WTC11 (cell line): ENCODE data around the gene ZIC5. TPM values are rescaled to one million over a fixed set of nuclear protein-coding genes. Genes with fewer than 3 reads are reported as not detected.
A peak's percentile ranks its signal among the peaks of the same experiment; 100 is the strongest.

Experiments used
- ATAC-seq: fragments of 200-7000 bp; cut with Tn5 transposase; 2 replicates; pipeline ENCODE4 v1.10.0; 2021; ENCODE audit warnings: mild to moderate bottlenecking, moderate library complexity
- CTCF ChIA-PET: fragments of 300-600 bp; sonication (Branson Sonifier 250); formaldehyde crosslinking; loops from one replicate; lab custom pipeline; 2021; ENCODE audit warnings: antibody characterized with exemption; lab: Charles Lee
- POLR2A ChIA-PET: fragments of 350-600 bp; sonication (Branson Sonifier 250); formaldehyde crosslinking; loops from one replicate; lab custom pipeline; 2021; ENCODE audit warnings: antibody characterized with exemption; lab: Charles Lee
- DNase-seq: peaks from one replicate; pipeline ENCODE4 v3.0.0; 2021; ENCODE audit warnings: low spot score
- H3K27ac Mint-ChIP-seq: 2 replicates; pipeline ENCODE4 v1.8.0; 2021; ENCODE audit warnings: mixed read lengths
- H3K27me3 Mint-ChIP-seq: 2 replicates; pipeline ENCODE4 v1.8.0; 2021; ENCODE audit warnings: low read depth, mild to moderate bottlenecking, moderate library complexity, mixed read lengths
- H3K36me3 Mint-ChIP-seq: 2 replicates; pipeline ENCODE4 v1.8.0; 2021; ENCODE audit warnings: mixed read lengths
- H3K4me1 Mint-ChIP-seq: 2 replicates; pipeline ENCODE4 v1.8.0; 2022; ENCODE audit warnings: mixed read lengths
- H3K4me3 Mint-ChIP-seq: 2 replicates; pipeline ENCODE4 v1.8.0; 2021; ENCODE audit warnings: mild to moderate bottlenecking, moderate library complexity, mixed read lengths
- H3K9me3 Mint-ChIP-seq: 2 replicates; pipeline ENCODE4 v1.8.0; 2021; ENCODE audit warnings: mixed read lengths
- ATF1 ChIP-seq: sonication (generic); formaldehyde crosslinking; IDR thresholded peaks from 2 replicates; pipeline ENCODE4 v1.8.1; 2023; ENCODE audit warnings: mild to moderate bottlenecking, moderate library complexity, missing genetic modification reagents
- ATF3 ChIP-seq: sonication (generic); formaldehyde crosslinking; conservative IDR thresholded peaks from 2 replicates; pipeline ENCODE4 v1.8.1; 2022; ENCODE audit warnings: mild to moderate bottlenecking, missing genetic modification reagents
- ATF6 ChIP-seq: sonication (generic); formaldehyde crosslinking; IDR thresholded peaks from 2 replicates; pipeline ENCODE4 v1.8.1; 2023; ENCODE audit warnings: mild to moderate bottlenecking, missing genetic modification reagents
- CTCF ChIP-seq: fragments of 200-600 bp; IDR thresholded peaks from 2 replicates; pipeline ENCODE4 v1.8.0; 2022; ENCODE audit warnings: antibody characterized with exemption
- ELF4 ChIP-seq: sonication (generic); formaldehyde crosslinking; IDR thresholded peaks from 2 replicates; pipeline ENCODE4 v1.8.1; 2022; ENCODE audit warnings: low read depth, mild to moderate bottlenecking, moderate library complexity, missing genetic modification reagents
- FOXK1 ChIP-seq: sonication (generic); formaldehyde crosslinking; IDR thresholded peaks from 2 replicates; pipeline ENCODE4 v1.8.0; 2022; ENCODE audit warnings: mild to moderate bottlenecking, moderate library complexity, missing genetic modification reagents
- FOXP1 ChIP-seq: sonication (generic); formaldehyde crosslinking; IDR thresholded peaks from 2 replicates; pipeline ENCODE4 v1.8.0; 2022; ENCODE audit warnings: missing genetic modification reagents, mild to moderate bottlenecking, moderate library complexity, borderline replicate concordance
- GTF2I ChIP-seq: fragments of 250-450 bp; sonication (Bioruptor Pico); conservative IDR thresholded peaks from 2 replicates; pipeline ENCODE4 v1.4.0; 2021; ENCODE audit warnings: mild to moderate bottlenecking
- JAZF1 ChIP-seq: fragments of 250-450 bp; sonication (Bioruptor Pico); IDR thresholded peaks from 2 replicates; pipeline ENCODE4 v1.9.0; 2021; ENCODE audit warnings: moderate library complexity, mild to moderate bottlenecking, inconsistent platforms
- JUN ChIP-seq: sonication (generic); formaldehyde crosslinking; IDR thresholded peaks from 2 replicates; pipeline ENCODE4 v1.8.0; 2023; ENCODE audit warnings: mild to moderate bottlenecking, missing genetic modification reagents
- NR1H2 ChIP-seq: sonication (generic); formaldehyde crosslinking; IDR thresholded peaks from 2 replicates; pipeline ENCODE4 v1.9.0; 2021; ENCODE audit warnings: mild to moderate bottlenecking, moderate library complexity, missing genetic modification reagents
- NR3C1 ChIP-seq: sonication (generic); formaldehyde crosslinking; conservative IDR thresholded peaks from 2 replicates; pipeline ENCODE4 v1.8.1; 2023; ENCODE audit warnings: low read depth, mild to moderate bottlenecking, missing genetic modification reagents
- OVOL2 ChIP-seq: fragments of 250-450 bp; sonication (Bioruptor Pico); IDR thresholded peaks from 2 replicates; pipeline ENCODE4 v1.9.0; 2021; ENCODE audit warnings: mild to moderate bottlenecking, borderline replicate concordance
- TCF7 ChIP-seq: sonication (generic); formaldehyde crosslinking; IDR thresholded peaks from 2 replicates; pipeline ENCODE4 v1.8.0; 2022; ENCODE audit warnings: mild to moderate bottlenecking, low read depth, missing genetic modification reagents, moderate library complexity
- ZBTB21 ChIP-seq: sonication (generic); formaldehyde crosslinking; IDR thresholded peaks from 2 replicates; pipeline ENCODE4 v1.8.1; 2023; ENCODE audit warnings: mild to moderate bottlenecking, missing genetic modification reagents, borderline replicate concordance
- ZNF219 ChIP-seq: sonication (generic); formaldehyde crosslinking; IDR thresholded peaks from 2 replicates; pipeline ENCODE4 v1.8.0; 2023; ENCODE audit warnings: missing genetic modification reagents, mild to moderate bottlenecking, borderline replicate concordance
- ZNF281 ChIP-seq: sonication (generic); formaldehyde crosslinking; IDR thresholded peaks from 2 replicates; pipeline ENCODE4 v1.8.0; 2023; ENCODE audit warnings: mild to moderate bottlenecking, missing genetic modification reagents
- ZSCAN18 ChIP-seq: fragments of 250-450 bp; sonication (Bioruptor Pico); IDR thresholded peaks from 2 replicates; pipeline ENCODE4 v2.1.2; 2022; ENCODE audit warnings: mild to moderate bottlenecking, moderate library complexity
- total RNA-seq: library from RNA; stranded (reverse); gene quantifications from 3 replicates; pipeline ENCODE4 v1.2.3, GENCODE V29; 2021

ZIC5 gene
- total RNA-seq, 1 experiment from 2014 or later = 46.4 TPM

- no peak for TF ChIP-seq NR3C1 (CRISPR knock-in tag)
- no peak for TF ChIP-seq ELF4 (CRISPR knock-in tag)
- no peak for TF ChIP-seq FOXP1 (CRISPR knock-in tag)
- TF ChIP-seq TCF7 = no peak
- no peak for TF ChIP-seq JUN (CRISPR knock-in tag)
- TF ChIP-seq, all 79 proteins: peak for 0
These were observed 32.9 kb downstream of the ZIC5 start (continued) for GRCh38 chr13:99938635-99939034.

GRCh38 chr13:99935772-99936171 lies 35.8 kb downstream of the ZIC5 start:
- Mint-ChIP-seq H3K4me3 (no peak overlapping the region), H3K9me3 (no peaks in the 10 kb centered on the region), H3K4me1 (peaks cover 10% of the 10 kb centered on the region), H3K27me3 (no peaks in the 10 kb centered on the region; the same call in 1 of the 2 replicates), H3K27ac (no peak overlapping the region), H3K36me3 (no peaks in the 10 kb centered on the region)
- ATAC-seq = peak; percentile 60
- TF ChIP-seq ZBTB21 (CRISPR knock-in tag) = no peak
- peak; percentile 25; the same call in 1 of the 2 replicates for TF ChIP-seq CTCF
- no peak for TF ChIP-seq ZNF219 (CRISPR knock-in tag)
- TF ChIP-seq FOXK1 (CRISPR knock-in tag) = peak; percentile 44; the same call in 1 of the 2 replicates
- ChIA-PET CTCF (interaction anchor here (0.5 to 1.9 kb wide), 43 partner anchors 9 to 688 kb away, joined by 3 to 27 read pairs (median 4); partner anchors contain the start of gene ZIC2), POLR2A (no interaction called here)
- peak; percentile 56 for DNase-seq

- peak overlapping the region; percentile 72; the same call in 1 of the 2 replicates for H3K27ac Mint-ChIP-seq
- H3K4me1 Mint-ChIP-seq = peaks cover 10% of the 10 kb centered on the region
- ChIA-PET CTCF (no interaction called here), POLR2A (no interaction called here)
- H3K4me3 Mint-ChIP-seq = no peak overlapping the region
- ATAC-seq (no peak), DNase-seq (no peak)
- no peaks in the 10 kb centered on the region for H3K27me3 Mint-ChIP-seq
- no peaks in the 10 kb centered on the region for H3K36me3 Mint-ChIP-seq
- TF ChIP-seq ATF6 = no peak
- no peak for TF ChIP-seq GTF2I (CRISPR knock-in tag)
- no peak for TF ChIP-seq ZNF281 (CRISPR knock-in tag)
- TF ChIP-seq ATF1 (CRISPR knock-in tag) = no peak
- TF ChIP-seq OVOL2 (CRISPR knock-in tag) = no peak
- no peak for TF ChIP-seq NR1H2 (CRISPR knock-in tag)
- TF ChIP-seq ATF3 (CRISPR knock-in tag) = no peak
- no peak for TF ChIP-seq JAZF1 (CRISPR knock-in tag)
- no peak for TF ChIP-seq ZSCAN18
- no peaks in the 10 kb centered on the region for H3K9me3 Mint-ChIP-seq
These were observed 38.7 kb downstream of the ZIC5 start for GRCh38 chr13:99932912-99933311.
